SK-N-SH treated with all-trans-retinoic acid at 6 μM for 48 hours (cell line): ENCODE measurements around the gene EPN2.

Experiments used
- ATAC-seq: fragments of 200-7000 bp; cut with Tn5 transposase; 3 replicates; pipeline ENCODE4 v1.9.1; 2020; ENCODE audit warnings: mild to moderate bottlenecking, moderate library complexity
- ARNTL ChIP-seq: fragments of 450-650 bp; formaldehyde crosslinking; IDR thresholded peaks from 2 replicates; pipeline ENCODE4 v1.5.0; 2020; ENCODE audit warnings: low read depth, mild to moderate bottlenecking, moderate library complexity, borderline replicate concordance
- BACH2 ChIP-seq: fragments of 250-450 bp; sonication (Bioruptor Pico); IDR thresholded peaks from 2 replicates; pipeline ENCODE4 v1.9.0; 2021; ENCODE audit warnings: mild to moderate bottlenecking, borderline replicate concordance
- CREB5 ChIP-seq: fragments of 250-450 bp; sonication (Bioruptor Pico); IDR thresholded peaks from 2 replicates; pipeline ENCODE4 v1.5.1; 2020; ENCODE audit warnings: low read depth, mild to moderate bottlenecking, moderate library complexity
- ESRRG ChIP-seq: fragments of 250-450 bp; sonication (Bioruptor Pico); IDR thresholded peaks from 2 replicates; pipeline ENCODE4 v1.6.1; 2021; ENCODE audit warnings: mild to moderate bottlenecking
- GLIS3 ChIP-seq: fragments of 250-450 bp; sonication (Bioruptor Pico); IDR thresholded peaks from 2 replicates; pipeline ENCODE4 v1.5.0; 2020; ENCODE audit warnings: mild to moderate bottlenecking, moderate library complexity
- ISL1 ChIP-seq: fragments of 250-450 bp; sonication (Bioruptor Pico); IDR thresholded peaks from 2 replicates; pipeline ENCODE4 v2.1.2; 2022; ENCODE audit warnings: mild to moderate bottlenecking, moderate library complexity
- PPARA ChIP-seq: fragments of 250-450 bp; sonication (Bioruptor Pico); IDR thresholded peaks from 2 replicates; pipeline ENCODE4 v1.5.0; 2020; ENCODE audit warnings: mild to moderate bottlenecking, borderline replicate concordance
- RARB ChIP-seq: fragments of 250-450 bp; sonication (Bioruptor Pico); IDR thresholded peaks from 2 replicates; pipeline ENCODE4 v1.8.0; 2021; ENCODE audit warnings: mild to moderate bottlenecking, moderate library complexity
- SNAI2 ChIP-seq: fragments of 250-450 bp; sonication (Bioruptor Pico); IDR thresholded peaks from 2 replicates; pipeline ENCODE4 v1.5.0; 2020; ENCODE audit warnings: mild to moderate bottlenecking, moderate library complexity
- TOX ChIP-seq: fragments of 250-450 bp; sonication (Bioruptor Pico); IDR thresholded peaks from 2 replicates; pipeline ENCODE4 v1.8.0; 2021; ENCODE audit warnings: mild to moderate bottlenecking, moderate library complexity, borderline replicate concordance
- ZC3H10 ChIP-seq: fragments of 250-450 bp; sonication (Bioruptor Pico); IDR thresholded peaks from 2 replicates; pipeline ENCODE4 v1.5.1; 2021; ENCODE audit warnings: mild to moderate bottlenecking, moderate library complexity
- ZFP30 ChIP-seq: fragments of 450-650 bp; formaldehyde crosslinking; IDR thresholded peaks from 2 replicates; pipeline ENCODE4 v1.5.0; 2022; ENCODE audit warnings: mild to moderate bottlenecking, moderate library complexity
- ZNF565 ChIP-seq: fragments of 450-650 bp; formaldehyde crosslinking; conservative IDR thresholded peaks from 2 replicates; pipeline ENCODE4 v1.5.0; 2020; ENCODE audit warnings: low read depth, mild to moderate bottlenecking, moderate library complexity
- ZNF8 ChIP-seq: fragments of 450-650 bp; formaldehyde crosslinking; IDR thresholded peaks from 2 replicates; pipeline ENCODE4 v1.5.0; 2020; ENCODE audit warnings: mild to moderate bottlenecking, moderate library complexity
- TF ChIP-seq, protein P1 (sequence below): fragments of 250-450 bp; sonication (Bioruptor Pico); IDR thresholded peaks from 2 replicates; pipeline ENCODE4 v1.8.0; 2021; ENCODE audit warnings: low read depth, mild to moderate bottlenecking, moderate library complexity, borderline replicate concordance
- TF ChIP-seq, protein P2 (sequence below): fragments of 250-450 bp; sonication (Bioruptor Pico); IDR thresholded peaks from 2 replicates; pipeline ENCODE4 v1.5.0; 2020; ENCODE audit warnings: mild to moderate bottlenecking, moderate library complexity
- TF ChIP-seq, protein P3 (sequence below): fragments of 250-450 bp; sonication (Bioruptor Pico); IDR thresholded peaks from 2 replicates; pipeline ENCODE4 v1.5.1; 2021; ENCODE audit warnings: mild to moderate bottlenecking, moderate library complexity
- TF ChIP-seq, protein P4 (sequence below): fragments of 250-450 bp; sonication (Bioruptor Pico); IDR thresholded peaks from 2 replicates; pipeline ENCODE4 v1.8.0; 2020; ENCODE audit warnings: mild to moderate bottlenecking, moderate library complexity, borderline replicate concordance

The EPN2 gene

GRCh38 chr17:19237389-19238166 is 412 bp downstream of the EPN2 start:
- TF ChIP-seq ZNF565 = no peak
- TF ChIP-seq, protein P1, sequence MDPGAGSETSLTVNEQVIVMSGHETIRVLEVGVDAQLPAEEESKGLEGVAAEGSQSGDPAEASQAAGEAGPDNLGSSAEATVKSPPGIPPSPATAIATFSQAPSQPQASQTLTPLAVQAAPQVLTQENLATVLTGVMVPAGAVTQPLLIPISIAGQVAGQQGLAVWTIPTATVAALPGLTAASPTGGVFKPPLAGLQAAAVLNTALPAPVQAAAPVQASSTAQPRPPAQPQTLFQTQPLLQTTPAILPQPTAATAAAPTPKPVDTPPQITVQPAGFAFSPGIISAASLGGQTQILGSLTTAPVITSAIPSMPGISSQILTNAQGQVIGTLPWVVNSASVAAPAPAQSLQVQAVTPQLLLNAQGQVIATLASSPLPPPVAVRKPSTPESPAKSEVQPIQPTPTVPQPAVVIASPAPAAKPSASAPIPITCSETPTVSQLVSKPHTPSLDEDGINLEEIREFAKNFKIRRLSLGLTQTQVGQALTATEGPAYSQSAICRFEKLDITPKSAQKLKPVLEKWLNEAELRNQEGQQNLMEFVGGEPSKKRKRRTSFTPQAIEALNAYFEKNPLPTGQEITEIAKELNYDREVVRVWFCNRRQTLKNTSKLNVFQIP (CRISPR knock-in tag) = no peak
- no peak for TF ChIP-seq ZNF8 (CRISPR knock-in tag)
- no peak for TF ChIP-seq ZC3H10 (CRISPR knock-in tag)
- TF ChIP-seq, protein P2, sequence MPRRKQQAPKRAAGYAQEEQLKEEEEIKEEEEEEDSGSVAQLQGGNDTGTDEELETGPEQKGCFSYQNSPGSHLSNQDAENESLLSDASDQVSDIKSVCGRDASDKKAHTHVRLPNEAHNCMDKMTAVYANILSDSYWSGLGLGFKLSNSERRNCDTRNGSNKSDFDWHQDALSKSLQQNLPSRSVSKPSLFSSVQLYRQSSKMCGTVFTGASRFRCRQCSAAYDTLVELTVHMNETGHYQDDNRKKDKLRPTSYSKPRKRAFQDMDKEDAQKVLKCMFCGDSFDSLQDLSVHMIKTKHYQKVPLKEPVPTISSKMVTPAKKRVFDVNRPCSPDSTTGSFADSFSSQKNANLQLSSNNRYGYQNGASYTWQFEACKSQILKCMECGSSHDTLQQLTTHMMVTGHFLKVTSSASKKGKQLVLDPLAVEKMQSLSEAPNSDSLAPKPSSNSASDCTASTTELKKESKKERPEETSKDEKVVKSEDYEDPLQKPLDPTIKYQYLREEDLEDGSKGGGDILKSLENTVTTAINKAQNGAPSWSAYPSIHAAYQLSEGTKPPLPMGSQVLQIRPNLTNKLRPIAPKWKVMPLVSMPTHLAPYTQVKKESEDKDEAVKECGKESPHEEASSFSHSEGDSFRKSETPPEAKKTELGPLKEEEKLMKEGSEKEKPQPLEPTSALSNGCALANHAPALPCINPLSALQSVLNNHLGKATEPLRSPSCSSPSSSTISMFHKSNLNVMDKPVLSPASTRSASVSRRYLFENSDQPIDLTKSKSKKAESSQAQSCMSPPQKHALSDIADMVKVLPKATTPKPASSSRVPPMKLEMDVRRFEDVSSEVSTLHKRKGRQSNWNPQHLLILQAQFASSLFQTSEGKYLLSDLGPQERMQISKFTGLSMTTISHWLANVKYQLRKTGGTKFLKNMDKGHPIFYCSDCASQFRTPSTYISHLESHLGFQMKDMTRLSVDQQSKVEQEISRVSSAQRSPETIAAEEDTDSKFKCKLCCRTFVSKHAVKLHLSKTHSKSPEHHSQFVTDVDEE (CRISPR knock-in tag) = no peak
- ATAC-seq = peak; percentile 88

DNA sequence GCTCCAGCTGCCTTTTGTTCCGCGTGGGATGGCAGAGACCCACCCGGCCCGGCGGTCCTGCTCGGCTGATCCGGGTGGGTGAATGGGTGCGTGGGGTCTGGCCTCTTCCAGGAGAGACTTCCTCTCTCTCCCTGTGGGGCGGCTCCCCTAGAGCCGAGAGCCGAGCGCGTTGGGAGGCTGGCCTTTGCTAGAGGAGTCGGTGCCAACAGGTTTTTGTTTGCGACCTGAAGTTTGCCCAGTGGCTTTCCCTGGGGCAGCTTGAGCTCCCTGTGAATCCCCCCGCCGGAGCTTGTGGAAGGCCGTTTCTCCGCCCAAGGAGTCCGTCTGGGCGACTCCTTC is 970 bp downstream of the EPN2 start:
- ATAC-seq = peak; percentile 66
- TF ChIP-seq, protein P3, sequence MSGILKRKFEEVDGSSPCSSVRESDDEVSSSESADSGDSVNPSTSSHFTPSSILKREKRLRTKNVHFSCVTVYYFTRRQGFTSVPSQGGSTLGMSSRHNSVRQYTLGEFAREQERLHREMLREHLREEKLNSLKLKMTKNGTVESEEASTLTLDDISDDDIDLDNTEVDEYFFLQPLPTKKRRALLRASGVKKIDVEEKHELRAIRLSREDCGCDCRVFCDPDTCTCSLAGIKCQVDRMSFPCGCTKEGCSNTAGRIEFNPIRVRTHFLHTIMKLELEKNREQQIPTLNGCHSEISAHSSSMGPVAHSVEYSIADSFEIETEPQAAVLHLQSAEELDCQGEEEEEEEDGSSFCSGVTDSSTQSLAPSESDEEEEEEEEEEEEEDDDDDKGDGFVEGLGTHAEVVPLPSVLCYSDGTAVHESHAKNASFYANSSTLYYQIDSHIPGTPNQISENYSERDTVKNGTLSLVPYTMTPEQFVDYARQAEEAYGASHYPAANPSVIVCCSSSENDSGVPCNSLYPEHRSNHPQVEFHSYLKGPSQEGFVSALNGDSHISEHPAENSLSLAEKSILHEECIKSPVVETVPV = no peak
- TF ChIP-seq TOX (CRISPR knock-in tag) = no peak
- TF ChIP-seq GLIS3 (CRISPR knock-in tag) = no peak
- TF ChIP-seq ESRRG (CRISPR knock-in tag) = no peak
- TF ChIP-seq ZNF565 = no peak
- TF ChIP-seq PPARA = no peak
- TF ChIP-seq ISL1 (CRISPR knock-in tag) = no peak
- no peak for TF ChIP-seq CREB5 (CRISPR knock-in tag)
- TF ChIP-seq SNAI2 (CRISPR knock-in tag) = no peak
- no peak for TF ChIP-seq ZNF8 (CRISPR knock-in tag)
- TF ChIP-seq BACH2 (CRISPR knock-in tag) = no peak
- TF ChIP-seq, protein P4, sequence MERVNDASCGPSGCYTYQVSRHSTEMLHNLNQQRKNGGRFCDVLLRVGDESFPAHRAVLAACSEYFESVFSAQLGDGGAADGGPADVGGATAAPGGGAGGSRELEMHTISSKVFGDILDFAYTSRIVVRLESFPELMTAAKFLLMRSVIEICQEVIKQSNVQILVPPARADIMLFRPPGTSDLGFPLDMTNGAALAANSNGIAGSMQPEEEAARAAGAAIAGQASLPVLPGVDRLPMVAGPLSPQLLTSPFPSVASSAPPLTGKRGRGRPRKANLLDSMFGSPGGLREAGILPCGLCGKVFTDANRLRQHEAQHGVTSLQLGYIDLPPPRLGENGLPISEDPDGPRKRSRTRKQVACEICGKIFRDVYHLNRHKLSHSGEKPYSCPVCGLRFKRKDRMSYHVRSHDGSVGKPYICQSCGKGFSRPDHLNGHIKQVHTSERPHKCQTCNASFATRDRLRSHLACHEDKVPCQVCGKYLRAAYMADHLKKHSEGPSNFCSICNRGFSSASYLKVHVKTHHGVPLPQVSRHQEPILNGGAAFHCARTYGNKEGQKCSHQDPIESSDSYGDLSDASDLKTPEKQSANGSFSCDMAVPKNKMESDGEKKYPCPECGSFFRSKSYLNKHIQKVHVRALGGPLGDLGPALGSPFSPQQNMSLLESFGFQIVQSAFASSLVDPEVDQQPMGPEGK (CRISPR knock-in tag) = no peak
- TF ChIP-seq ARNTL (CRISPR knock-in tag) = no peak
- TF ChIP-seq, protein P1 (CRISPR knock-in tag) = no peak
- TF ChIP-seq ZFP30 (CRISPR knock-in tag) = no peak
- no peak for TF ChIP-seq ZC3H10 (CRISPR knock-in tag)
- TF ChIP-seq, protein P2 (CRISPR knock-in tag) = no peak
- TF ChIP-seq RARB (CRISPR knock-in tag) = no peak
